GM23338 (cell line): ENCODE data around the gene YPEL2.

Experiments used
- CTCF ChIP-seq, 2 experiments: fragments of 200-600 bp in 1 of 2; sonication (generic) in 1 of 2; conservative IDR thresholded peaks; 2 replicates each; pipeline versions ENCODE4 v1.5.1 to v1.6.1; 2016 to 2017; ENCODE audit warnings: antibody characterized with exemption in 2 of 2, low read depth in 2 of 2, mild to moderate bottlenecking in 2 of 2, moderate library complexity in 1 of 2
- EZH2 ChIP-seq: fragments of 200-600 bp; sonication (generic); IDR thresholded peaks from one replicate; pipeline ENCODE4 v1.8.0; 2017; ENCODE audit warnings: antibody characterized with exemption, mild to moderate bottlenecking, low read depth; ENCODE audit not compliant: unreplicated experiment
- NANOG ChIP-seq: IDR thresholded peaks from 2 replicates; pipeline ENCODE4 v1.6.1; 2016; ENCODE audit warnings: antibody characterized with exemption, borderline replicate concordance
- POLR2AphosphoS5 ChIP-seq: IDR thresholded peaks from 2 replicates; pipeline ENCODE4 v1.6.1; 2016; ENCODE audit warnings: antibody characterized with exemption, low read depth
- STAT1 ChIP-seq: IDR thresholded peaks from one replicate; pipeline ENCODE4 v1.6.1; 2016; ENCODE audit warnings: antibody characterized with exemption; ENCODE audit not compliant: unreplicated experiment
- TF ChIP-seq, protein P1 (sequence below): IDR thresholded peaks from one replicate; pipeline ENCODE4 v1.6.1; 2018; ENCODE audit warnings: antibody characterized with exemption; ENCODE audit not compliant: unreplicated experiment

- TF ChIP-seq CTCF (conservative IDR thresholded peaks at IDR 0.05; ENCODE audit: low read depth in 2 of 2), result no peak
- TF ChIP-seq EZH2, result no peak
- TF ChIP-seq NANOG, result no peak
- TF ChIP-seq, protein P1, sequence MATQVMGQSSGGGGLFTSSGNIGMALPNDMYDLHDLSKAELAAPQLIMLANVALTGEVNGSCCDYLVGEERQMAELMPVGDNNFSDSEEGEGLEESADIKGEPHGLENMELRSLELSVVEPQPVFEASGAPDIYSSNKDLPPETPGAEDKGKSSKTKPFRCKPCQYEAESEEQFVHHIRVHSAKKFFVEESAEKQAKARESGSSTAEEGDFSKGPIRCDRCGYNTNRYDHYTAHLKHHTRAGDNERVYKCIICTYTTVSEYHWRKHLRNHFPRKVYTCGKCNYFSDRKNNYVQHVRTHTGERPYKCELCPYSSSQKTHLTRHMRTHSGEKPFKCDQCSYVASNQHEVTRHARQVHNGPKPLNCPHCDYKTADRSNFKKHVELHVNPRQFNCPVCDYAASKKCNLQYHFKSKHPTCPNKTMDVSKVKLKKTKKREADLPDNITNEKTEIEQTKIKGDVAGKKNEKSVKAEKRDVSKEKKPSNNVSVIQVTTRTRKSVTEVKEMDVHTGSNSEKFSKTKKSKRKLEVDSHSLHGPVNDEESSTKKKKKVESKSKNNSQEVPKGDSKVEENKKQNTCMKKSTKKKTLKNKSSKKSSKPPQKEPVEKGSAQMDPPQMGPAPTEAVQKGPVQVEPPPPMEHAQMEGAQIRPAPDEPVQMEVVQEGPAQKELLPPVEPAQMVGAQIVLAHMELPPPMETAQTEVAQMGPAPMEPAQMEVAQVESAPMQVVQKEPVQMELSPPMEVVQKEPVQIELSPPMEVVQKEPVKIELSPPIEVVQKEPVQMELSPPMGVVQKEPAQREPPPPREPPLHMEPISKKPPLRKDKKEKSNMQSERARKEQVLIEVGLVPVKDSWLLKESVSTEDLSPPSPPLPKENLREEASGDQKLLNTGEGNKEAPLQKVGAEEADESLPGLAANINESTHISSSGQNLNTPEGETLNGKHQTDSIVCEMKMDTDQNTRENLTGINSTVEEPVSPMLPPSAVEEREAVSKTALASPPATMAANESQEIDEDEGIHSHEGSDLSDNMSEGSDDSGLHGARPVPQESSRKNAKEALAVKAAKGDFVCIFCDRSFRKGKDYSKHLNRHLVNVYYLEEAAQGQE, result no peak
- no peak for TF ChIP-seq STAT1
- no peak for TF ChIP-seq POLR2AphosphoS5
These were observed 101.2 kb downstream of the YPEL2 start for GRCh38 chr17:59432657-59433056.
